HFF-Myc (cell line): ENCODE measurements around the gene LRMDA.

Source experiments
- DNase-seq: peaks from one replicate; pipeline ENCODE4 v3.0.0-alpha.2; 2011; ENCODE audit warnings: low read depth; ENCODE audit errors: extremely low read depth
- H3K4me3 ChIP-seq: replicated peaks from 2 replicates; pipeline ENCODE4 v1.5.1; 2011; ENCODE audit warnings: low read depth, mild to moderate bottlenecking, control low read depth, low read length
- TF ChIP-seq, protein P1 (sequence below): IDR thresholded peaks from 2 replicates; pipeline ENCODE4 v1.5.1; 2012; ENCODE audit warnings: mild to moderate bottlenecking, low read depth, low read length, control low read depth; ENCODE audit errors: missing control alignments

The LRMDA gene

GRCh38 chr10:76347832-76348231 lies 916.4 kb downstream of the LRMDA start:
- TF ChIP-seq, protein P1, sequence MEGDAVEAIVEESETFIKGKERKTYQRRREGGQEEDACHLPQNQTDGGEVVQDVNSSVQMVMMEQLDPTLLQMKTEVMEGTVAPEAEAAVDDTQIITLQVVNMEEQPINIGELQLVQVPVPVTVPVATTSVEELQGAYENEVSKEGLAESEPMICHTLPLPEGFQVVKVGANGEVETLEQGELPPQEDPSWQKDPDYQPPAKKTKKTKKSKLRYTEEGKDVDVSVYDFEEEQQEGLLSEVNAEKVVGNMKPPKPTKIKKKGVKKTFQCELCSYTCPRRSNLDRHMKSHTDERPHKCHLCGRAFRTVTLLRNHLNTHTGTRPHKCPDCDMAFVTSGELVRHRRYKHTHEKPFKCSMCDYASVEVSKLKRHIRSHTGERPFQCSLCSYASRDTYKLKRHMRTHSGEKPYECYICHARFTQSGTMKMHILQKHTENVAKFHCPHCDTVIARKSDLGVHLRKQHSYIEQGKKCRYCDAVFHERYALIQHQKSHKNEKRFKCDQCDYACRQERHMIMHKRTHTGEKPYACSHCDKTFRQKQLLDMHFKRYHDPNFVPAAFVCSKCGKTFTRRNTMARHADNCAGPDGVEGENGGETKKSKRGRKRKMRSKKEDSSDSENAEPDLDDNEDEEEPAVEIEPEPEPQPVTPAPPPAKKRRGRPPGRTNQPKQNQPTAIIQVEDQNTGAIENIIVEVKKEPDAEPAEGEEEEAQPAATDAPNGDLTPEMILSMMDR = no peak
- no peak for DNase-seq
- no peak overlapping the region for H3K4me3 ChIP-seq

DNA sequence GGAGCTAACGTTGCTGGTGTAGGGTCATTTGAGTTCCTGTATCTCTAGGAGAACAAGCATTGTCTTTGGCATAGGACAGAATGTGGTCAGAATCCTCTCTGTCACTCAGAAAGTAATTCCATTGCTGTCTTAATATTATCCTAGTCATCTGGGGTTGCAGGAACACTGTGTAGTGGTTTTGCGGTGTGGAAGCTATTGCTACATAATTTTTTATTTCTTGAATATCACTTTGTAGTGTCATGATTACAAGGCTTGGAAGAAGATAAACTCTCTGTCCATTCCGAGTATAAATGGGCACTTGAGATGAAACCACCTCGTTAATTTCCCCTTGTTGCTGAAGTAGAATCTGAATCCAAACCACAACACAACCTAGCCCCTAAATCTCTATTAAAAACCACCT lies 919.2 kb downstream of the LRMDA start:
- TF ChIP-seq, protein P1 = no peak
- no peak for DNase-seq
- no peak overlapping the region for H3K4me3 ChIP-seq

DNA sequence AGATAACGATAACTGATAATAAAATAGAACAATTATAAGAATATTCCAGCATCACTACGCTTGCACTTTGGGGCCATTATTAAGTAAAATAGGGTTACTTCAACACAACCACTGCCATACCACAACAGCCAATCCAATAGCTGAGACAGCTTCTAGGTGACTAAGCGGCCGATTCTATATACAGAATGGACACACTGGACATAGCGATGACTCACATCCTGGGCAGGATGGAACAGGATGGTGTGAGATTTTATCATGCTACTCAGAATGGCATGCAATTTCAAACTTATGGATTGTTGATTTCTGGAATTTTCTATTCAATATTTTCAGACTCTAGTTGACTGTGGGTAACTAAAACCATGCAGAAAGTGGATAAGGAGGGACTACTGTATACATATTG lies 920.9 kb downstream of the LRMDA start:
- TF ChIP-seq, protein P1 = no peak
- H3K4me3 ChIP-seq = no peak overlapping the region
- peak; percentile 78 for DNase-seq

GRCh38 chr10:76353237-76353851 lies 921.9 kb downstream of the LRMDA start:
- no peak overlapping the region for H3K4me3 ChIP-seq
- DNase-seq = no peak
- TF ChIP-seq, protein P1 = no peak

DNA sequence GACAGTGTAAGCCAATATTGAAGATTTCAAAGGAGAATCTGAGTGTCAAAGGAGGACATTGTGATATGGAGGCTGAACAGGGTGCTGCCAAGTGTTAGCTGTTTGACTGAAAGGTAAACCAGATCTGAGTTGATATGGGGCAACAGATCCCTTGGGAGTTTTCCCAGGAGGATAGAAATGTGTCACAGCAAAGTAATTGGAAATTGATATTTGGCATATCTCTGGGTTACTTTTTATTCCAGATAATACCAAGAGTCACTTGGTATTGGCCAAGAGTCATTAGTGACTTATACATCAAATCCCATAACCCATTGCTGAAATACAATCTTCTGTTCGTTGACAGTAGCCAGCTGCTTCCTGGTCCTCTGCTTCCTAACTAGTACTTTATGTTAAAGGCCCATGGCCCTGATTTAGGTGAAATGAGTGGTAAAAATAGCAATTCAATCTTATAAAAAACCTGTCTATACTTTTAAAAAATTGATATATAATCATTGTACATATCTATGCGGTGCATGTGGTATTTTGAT lies 922.9 kb downstream of the LRMDA start:
- DNase-seq = no peak
- TF ChIP-seq, protein P1 = no peak
- H3K4me3 ChIP-seq = no peak overlapping the region

DNA sequence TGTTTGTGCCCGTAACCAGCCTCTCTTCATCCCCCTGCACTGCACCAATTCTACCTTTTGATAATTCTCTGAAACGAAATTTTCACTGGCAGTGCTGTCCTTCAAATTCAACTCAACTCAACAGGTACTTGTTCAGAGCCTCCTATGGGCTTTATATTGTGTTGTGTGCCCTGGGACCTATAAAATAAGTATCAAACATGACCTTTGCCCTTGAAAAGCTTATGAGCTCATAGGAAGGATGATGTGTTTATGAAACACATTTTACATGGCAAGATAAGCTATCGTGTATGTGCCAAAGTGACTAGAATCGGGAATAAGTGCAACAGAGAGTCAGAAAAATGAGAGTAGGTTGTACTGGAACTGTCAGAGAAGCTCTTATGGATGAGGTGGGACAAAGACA lies 923.5 kb downstream of the LRMDA start:
- DNase-seq = no peak
- TF ChIP-seq, protein P1 = no peak
- H3K4me3 ChIP-seq = no peak overlapping the region

- DNase-seq = no peak
- no peak overlapping the region for H3K4me3 ChIP-seq
- TF ChIP-seq, protein P1 = no peak
These were observed 925.1 kb downstream of the LRMDA start for GRCh38 chr10:76356557-76356956.
